Kidney (tissue), 14 donors: Measurements from ENCODE around the gene PDGFB. TPM values are rescaled to one million over a fixed set of nuclear protein-coding genes. Genes with fewer than 3 reads are reported as not detected.
A peak's percentile ranks its signal among the peaks of the same experiment; 100 is the strongest.

Experiments used
- DNase-seq, 5 donors: peaks; one replicate each; pipeline ENCODE4 v3.0.0-alpha.2; 2013 to 2020
- FAIRE-seq: peaks from 2 replicates; lab custom pipeline; 2012; peaks lifted over from hg19 to GRCh38; lab: Jason Lieb, UNC
- H3K27ac ChIP-seq, 2 donors: one replicate each; pipeline ENCODE4 v1.7.0; 2013; ENCODE audit warnings: low read depth in 2 of 2, low read length in 2 of 2, inconsistent platforms in 1 of 2
- H3K27me3 ChIP-seq: one replicate; pipeline ENCODE4 v1.7.1; 2013; ENCODE audit warnings: low read length, inconsistent platforms; ENCODE audit not compliant: control insufficient read depth, insufficient read depth
- H3K36me3 ChIP-seq, 3 donors: one replicate each; pipeline versions ENCODE4 v1.7.0 to v1.7.1; 2013; ENCODE audit warnings: low read length in 3 of 3, control low read depth in 1 of 3, inconsistent platforms in 1 of 3; ENCODE audit not compliant: insufficient read depth in 3 of 3, control insufficient read depth in 2 of 3
- H3K4me1 ChIP-seq, 3 donors: one replicate each; pipeline versions ENCODE4 v1.7.0 to v1.7.1; 2013; ENCODE audit warnings: low read length in 3 of 3, inconsistent platforms in 1 of 3, low read depth in 1 of 3; ENCODE audit not compliant: control insufficient read depth in 2 of 3, insufficient read depth in 2 of 3
- H3K4me3 ChIP-seq, 3 donors: one replicate each; pipeline versions ENCODE4 v1.7.0 to v1.8.1; 2013; ENCODE audit warnings: low read length in 3 of 3, control low read depth in 1 of 3, inconsistent platforms in 1 of 3
- H3K9ac ChIP-seq, 3 donors: one replicate each; pipeline versions ENCODE4 v1.7.0 to v1.7.1; 2013; ENCODE audit warnings: low read length in 3 of 3, control low read depth in 1 of 3, inconsistent platforms in 1 of 3
- H3K9me3 ChIP-seq, 3 donors: one replicate each; pipeline versions ENCODE4 v1.7.0 to v1.7.1; 2013; ENCODE audit warnings: low read length in 3 of 3, control low read depth in 1 of 3, inconsistent platforms in 1 of 3; ENCODE audit not compliant: control insufficient read depth in 2 of 3, insufficient read depth in 1 of 3
- intact Hi-C: fragments of 100-400 bp; cut with DNase I; formaldehyde crosslinking; loops from one replicate; pipeline ENCODE4 v1.11.1; 2022
- polyA plus RNA-seq: library from polyadenylated mRNA; stranded (reverse); fragments of 350-450 nt; fragmentation: Illumina TruSeq; extraction: RNeasy Lipid Tissue Mini Kit (QIAGEN cat#74804); gene quantifications from one replicate; pipeline ENCODE4 v1.2.3, GENCODE V29; 2014; ENCODE audit warnings: low read depth, low replicate concordance; ENCODE audit not compliant: insufficient read depth
- total RNA-seq: library from RNA; stranded (reverse); fragmentation: NEBNext Ultra II Directional; extraction: Animal tissue kit (Norgen Biotek cat#: 25700); gene quantifications from one replicate; pipeline ENCODE4 v1.2.1, GENCODE V29; 2021
- TF ChIP-seq, protein P1 (sequence below): IDR thresholded peaks from 3 replicates; pipeline ENCODE4 v1.5.1; 2012; ENCODE audit warnings: mild to moderate bottlenecking, moderate library complexity, borderline replicate concordance; ENCODE audit not compliant: insufficient read depth; ENCODE audit errors: extremely low read depth
- donor health status: control.
- donor health status: control.
- donor health status: control.
- donor health status: control.
- donor health status: control.
- donor health status: DM: yes; HTN: yes; CAD: no.
- donor health status: Normal renal cell carcinoma (clear cell type).

Gene PDGFB
- total and polyA plus RNA-seq, 2 donors from 2014 or later, result 10.4 to 14.2 TPM

DNA sequence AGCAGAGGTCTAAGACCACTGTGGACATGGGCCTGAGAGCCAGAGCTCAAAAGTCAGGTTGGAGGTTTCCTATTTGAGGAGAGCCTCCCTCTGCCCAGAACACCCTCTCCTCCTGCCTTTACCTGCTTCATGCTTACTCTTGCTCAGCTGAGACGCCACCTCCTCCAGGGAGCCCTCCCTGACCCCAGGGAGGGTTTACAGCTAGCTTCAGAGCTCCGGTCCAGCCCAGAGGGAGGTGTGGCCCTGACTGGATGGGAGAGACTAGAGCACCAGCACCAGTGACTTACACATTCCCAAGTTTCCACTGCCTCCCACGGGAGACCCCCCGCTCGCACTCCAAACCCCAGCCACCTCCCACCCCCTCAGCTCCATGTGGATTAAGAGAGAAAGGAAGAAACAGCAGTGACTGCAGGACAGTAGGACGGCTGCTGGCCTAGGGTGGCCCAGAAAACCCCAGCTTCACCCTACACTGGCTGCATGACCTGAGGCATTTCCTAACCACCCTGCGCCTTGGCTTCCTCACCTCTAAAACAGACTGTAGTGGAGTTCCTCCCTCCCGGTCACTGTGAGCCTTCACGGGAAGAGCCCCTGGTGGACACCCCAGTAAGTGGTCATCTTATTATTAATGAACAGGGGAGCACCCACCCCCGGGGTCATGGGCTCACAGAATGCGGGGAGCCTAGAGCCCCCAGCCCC lies 24.5 kb upstream of the PDGFB start:
- TF ChIP-seq, protein P1, sequence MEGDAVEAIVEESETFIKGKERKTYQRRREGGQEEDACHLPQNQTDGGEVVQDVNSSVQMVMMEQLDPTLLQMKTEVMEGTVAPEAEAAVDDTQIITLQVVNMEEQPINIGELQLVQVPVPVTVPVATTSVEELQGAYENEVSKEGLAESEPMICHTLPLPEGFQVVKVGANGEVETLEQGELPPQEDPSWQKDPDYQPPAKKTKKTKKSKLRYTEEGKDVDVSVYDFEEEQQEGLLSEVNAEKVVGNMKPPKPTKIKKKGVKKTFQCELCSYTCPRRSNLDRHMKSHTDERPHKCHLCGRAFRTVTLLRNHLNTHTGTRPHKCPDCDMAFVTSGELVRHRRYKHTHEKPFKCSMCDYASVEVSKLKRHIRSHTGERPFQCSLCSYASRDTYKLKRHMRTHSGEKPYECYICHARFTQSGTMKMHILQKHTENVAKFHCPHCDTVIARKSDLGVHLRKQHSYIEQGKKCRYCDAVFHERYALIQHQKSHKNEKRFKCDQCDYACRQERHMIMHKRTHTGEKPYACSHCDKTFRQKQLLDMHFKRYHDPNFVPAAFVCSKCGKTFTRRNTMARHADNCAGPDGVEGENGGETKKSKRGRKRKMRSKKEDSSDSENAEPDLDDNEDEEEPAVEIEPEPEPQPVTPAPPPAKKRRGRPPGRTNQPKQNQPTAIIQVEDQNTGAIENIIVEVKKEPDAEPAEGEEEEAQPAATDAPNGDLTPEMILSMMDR, result no peak
- H3K36me3 ChIP-seq, result no peaks in the 10 kb centered on the region
- no peak overlapping the region for H3K27ac ChIP-seq
- DNase-seq (no peak), FAIRE-seq (no peak)
- no peak overlapping the region for H3K4me3 ChIP-seq
- H3K27me3 ChIP-seq, result no peaks in the 10 kb centered on the region
- no peaks in the 10 kb centered on the region for H3K9me3 ChIP-seq
- intact Hi-C loops, result no loop called here
- H3K4me1 ChIP-seq, result peaks cover 0 to 3% (median 0%) of the 10 kb centered on the region in 3 donors
- no peak overlapping the region for H3K9ac ChIP-seq

GRCh38 chr22:39268645-39269044 lies 23.9 kb upstream of the PDGFB start:
- TF ChIP-seq, protein P1, result no peak
- Histone ChIP-seq H3K27ac (peak overlapping the region in 1 of 2 donors; percentile 13), H3K4me3 (no peak overlapping the region), H3K9ac (no peak overlapping the region), H3K4me1 (peaks cover 0 to 3% (median 0%) of the 10 kb centered on the region in 3 donors), H3K27me3 (no peaks in the 10 kb centered on the region), H3K36me3 (no peaks in the 10 kb centered on the region), H3K9me3 (no peaks in the 10 kb centered on the region)
- intact Hi-C loops, result no loop called here
- FAIRE-seq (no peak), DNase-seq (no peak)

- Histone ChIP-seq H3K27ac (no peak overlapping the region), H3K9me3 (no peaks in the 10 kb centered on the region), H3K36me3 (no peaks in the 10 kb centered on the region), H3K27me3 (no peaks in the 10 kb centered on the region), H3K4me1 (peaks cover 0 to 3% (median 0%) of the 10 kb centered on the region in 3 donors), H3K9ac (no peak overlapping the region), H3K4me3 (no peak overlapping the region)
- TF ChIP-seq, protein P1, result no peak
- intact Hi-C loops, result no loop called here
- DNase-seq, result no peak
- no peak for FAIRE-seq
Observed at GRCh38 chr22:39267974-39268373, 23.2 kb upstream of the PDGFB start.
